Spinal cord (tissue), 10 donors: Measurements from ENCODE around the gene NPY4R2. TPM values are rescaled to one million over a fixed set of nuclear protein-coding genes. Genes with fewer than 3 reads are reported as not detected.
"Not testable (repeated sequence)": the region's sequence is repeated elsewhere in the genome, so short reads cannot be mapped to it uniquely, and the experiment has no call there.

Experiments
- DNase-seq, 6 donors: peaks; one replicate each; pipeline versions ENCODE4 v3.0.0 to v3.0.0-alpha.2; 2013 to 2015; ENCODE audit warnings: low spot score in 6 of 6, low read depth in 4 of 6
- H3K27ac ChIP-seq: one replicate; pipeline ENCODE4 v1.5.1; 2013; ENCODE audit warnings: low read depth, low read length, control low read depth
- H3K27me3 ChIP-seq: one replicate; pipeline ENCODE4 v1.6.1; 2013; ENCODE audit warnings: low read length; ENCODE audit not compliant: control insufficient read depth, insufficient read depth
- H3K36me3 ChIP-seq: one replicate; pipeline ENCODE4 v1.6.1; 2013; ENCODE audit warnings: low read length; ENCODE audit not compliant: control insufficient read depth, insufficient read depth
- H3K4me1 ChIP-seq: one replicate; pipeline ENCODE4 v1.6.1; 2013; ENCODE audit warnings: low read length; ENCODE audit not compliant: control insufficient read depth, insufficient read depth
- H3K4me3 ChIP-seq: one replicate; pipeline ENCODE4 v1.5.1; 2013; ENCODE audit warnings: low read depth, low read length, control low read depth
- H3K9me3 ChIP-seq: one replicate; pipeline ENCODE4 v1.6.1; 2013; ENCODE audit warnings: low read length; ENCODE audit not compliant: control insufficient read depth, insufficient read depth
- WGBS: methylation state at CpG from one replicate; pipeline ENCODE4 v1.1.5; 2013; ENCODE audit warnings: missing lambda C conversion rate; ENCODE audit not compliant: insufficient coverage; 5-methylcytosine and 5-hydroxymethylcytosine counted together
- polyA plus RNA-seq, 2 donors: library from polyadenylated mRNA; unstranded; fragments of 120-200 nt; gene quantifications; one replicate each; pipeline ENCODE4 v1.2.1, GENCODE V29; 2013; ENCODE audit not compliant: insufficient read length in 2 of 2
- total RNA-seq, 2 donors: library from RNA; depleted of rRNA in 1 of 2; stranded (reverse); fragments of 120-200 nt in 1 of 2; fragments of >200 nt in 1 of 2; gene quantifications; one replicate each; pipeline versions ENCODE4 v1.2.3 to v1.2.4, GENCODE V29; 2013 to 2014
- donor health status: healthy.

The NPY4R2 gene
- total and polyA plus RNA-seq, 4 donors = 0.24 to 0.89 TPM; not detected in 2

DNA sequence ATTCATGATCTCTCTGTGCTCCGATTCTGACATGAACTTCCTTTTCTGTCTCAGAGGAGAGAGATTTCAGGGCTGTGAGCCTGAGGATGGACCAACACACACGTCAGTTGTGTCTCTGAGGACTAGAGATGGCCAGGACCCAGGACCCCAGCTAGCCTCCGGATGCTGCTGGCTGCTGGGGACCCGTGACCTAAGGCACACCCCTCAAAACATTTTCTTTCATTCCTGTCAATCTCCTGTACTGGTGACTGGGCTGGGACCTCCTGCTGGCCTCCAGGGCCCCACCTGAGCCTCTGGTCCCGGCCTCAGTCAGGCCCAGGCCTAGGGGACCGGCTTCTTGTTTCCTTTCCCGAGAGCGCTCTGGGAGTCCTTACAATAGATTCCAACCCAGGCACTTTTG lies 38.7 kb downstream of the NPY4R2 start:
- not testable (repeated sequence) for H3K27me3 ChIP-seq, H3K27ac ChIP-seq, H3K4me3 ChIP-seq, DNase-seq, H3K4me1 ChIP-seq, H3K9me3 ChIP-seq, H3K36me3 ChIP-seq
- WGBS = 83% methylated on average over 5 of the region's 8 CpGs

DNA sequence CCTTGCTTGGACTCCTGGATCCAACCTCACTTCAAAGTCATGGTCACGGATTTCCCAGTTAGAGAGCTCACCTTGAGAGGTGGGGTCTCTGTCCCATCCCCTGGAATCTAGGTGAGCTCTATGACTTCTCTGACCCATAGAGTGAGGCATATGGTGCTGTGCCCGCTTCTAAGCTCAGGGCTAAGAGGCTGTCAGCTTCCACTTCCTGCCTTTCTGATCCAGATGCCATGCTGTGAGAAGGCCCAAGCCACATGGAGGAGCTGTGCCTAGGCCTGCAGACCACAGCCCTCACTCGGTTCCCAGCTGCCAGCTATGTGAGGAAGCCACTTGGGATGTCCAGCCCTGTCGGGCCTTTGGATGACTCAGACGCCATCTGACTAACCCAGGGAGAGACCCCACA lies 41.2 kb downstream of the NPY4R2 start:
- H3K9me3 ChIP-seq, H3K27me3 ChIP-seq, H3K36me3 ChIP-seq, H3K27ac ChIP-seq, DNase-seq, H3K4me3 ChIP-seq, H3K4me1 ChIP-seq: not testable (repeated sequence)
- WGBS = no CpG with 5 or more reads among the region's 5 CpGs

GRCh38 chr10:47960699-47961098 lies 42.2 kb downstream of the NPY4R2 start:
- WGBS = no CpG with 5 or more reads among the region's 2 CpGs
- H3K4me1 ChIP-seq, H3K36me3 ChIP-seq, H3K27ac ChIP-seq, H3K4me3 ChIP-seq, H3K9me3 ChIP-seq, H3K27me3 ChIP-seq, DNase-seq: not testable (repeated sequence)

- H3K27ac ChIP-seq, H3K9me3 ChIP-seq, H3K36me3 ChIP-seq, H3K27me3 ChIP-seq, H3K4me3 ChIP-seq, DNase-seq, H3K4me1 ChIP-seq: not testable (repeated sequence)
- no CpG with 5 or more reads among the region's 5 CpGs for WGBS
These were observed 44.3 kb downstream of the NPY4R2 start for GRCh38 chr10:47962785-47963184.

- not testable (repeated sequence) for H3K4me3 ChIP-seq, DNase-seq, H3K4me1 ChIP-seq, H3K9me3 ChIP-seq, H3K27me3 ChIP-seq, H3K27ac ChIP-seq, H3K36me3 ChIP-seq
- WGBS = no CpG with 5 or more reads among the region's 14 CpGs
These were observed 46.0 kb downstream of the NPY4R2 start for GRCh38 chr10:47964280-47965063.

DNA sequence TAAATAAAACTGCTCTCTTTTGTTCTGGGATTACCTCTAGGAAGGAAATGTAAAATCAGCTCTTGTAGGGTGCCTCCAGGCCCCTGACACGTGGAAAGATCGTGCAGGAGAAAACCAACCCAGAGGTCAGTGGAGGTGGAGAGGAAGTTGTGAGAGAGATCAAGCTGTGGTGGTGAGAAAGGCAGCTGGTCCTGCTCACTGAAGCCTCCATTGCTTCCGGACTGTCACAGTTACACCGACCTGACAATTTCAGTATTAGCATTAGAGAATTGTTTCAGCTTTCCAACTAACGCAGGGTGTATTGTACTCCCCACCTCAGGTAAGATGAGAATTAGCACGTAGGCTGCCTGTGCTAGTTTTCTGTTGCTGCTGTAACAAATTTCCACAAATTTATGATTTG lies 50.5 kb downstream of the NPY4R2 start:
- no CpG with 5 or more reads among the region's 6 CpGs for WGBS
- H3K4me3 ChIP-seq, H3K9me3 ChIP-seq, H3K27ac ChIP-seq, H3K4me1 ChIP-seq, H3K36me3 ChIP-seq, H3K27me3 ChIP-seq, DNase-seq: not testable (repeated sequence)

- not testable (repeated sequence) for H3K4me3 ChIP-seq, H3K27me3 ChIP-seq, H3K9me3 ChIP-seq, H3K36me3 ChIP-seq, DNase-seq, H3K27ac ChIP-seq, H3K4me1 ChIP-seq
- WGBS = no CpG with 5 or more reads among the region's 3 CpGs
These were observed 51.6 kb downstream of the NPY4R2 start for GRCh38 chr10:47970047-47970446.

GRCh38 chr10:47971598-47971997 lies 53.1 kb downstream of the NPY4R2 start:
- not testable (repeated sequence) for H3K4me3 ChIP-seq, H3K27ac ChIP-seq, H3K36me3 ChIP-seq, H3K4me1 ChIP-seq, H3K9me3 ChIP-seq, DNase-seq, H3K27me3 ChIP-seq
- no CpG with 5 or more reads among the region's 5 CpGs for WGBS

DNA sequence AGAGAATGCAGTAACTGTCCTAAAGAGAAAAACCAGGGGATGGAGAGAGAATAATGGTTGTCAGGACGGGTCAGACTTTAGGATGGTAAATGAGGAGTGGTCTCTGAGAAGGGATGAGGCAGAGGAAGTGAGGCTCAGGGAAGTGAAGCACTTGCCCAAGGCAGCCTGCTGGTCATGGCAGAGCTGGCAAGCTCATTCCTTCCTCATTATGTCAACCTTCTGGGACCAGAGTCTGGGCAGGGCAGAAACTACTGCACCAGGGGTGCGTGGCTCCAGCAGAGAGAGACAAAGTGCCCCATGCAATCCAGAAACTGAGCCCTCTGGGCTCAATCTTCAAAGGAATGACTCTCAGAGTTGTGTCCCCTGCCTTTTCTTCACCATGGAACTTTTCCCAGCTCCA lies 53.6 kb downstream of the NPY4R2 start:
- not testable (repeated sequence) for H3K4me3 ChIP-seq, DNase-seq, H3K27me3 ChIP-seq, H3K27ac ChIP-seq, H3K36me3 ChIP-seq, H3K9me3 ChIP-seq, H3K4me1 ChIP-seq
- no CpG with 5 or more reads among the region's 2 CpGs for WGBS
